ENCODE measurements around the gene TRIM31.
"Not testable (repeated sequence)": the region's sequence is repeated elsewhere in the genome, so short reads cannot be mapped to it uniquely, and the experiment has no call there.

The TRIM31 gene

DNA sequence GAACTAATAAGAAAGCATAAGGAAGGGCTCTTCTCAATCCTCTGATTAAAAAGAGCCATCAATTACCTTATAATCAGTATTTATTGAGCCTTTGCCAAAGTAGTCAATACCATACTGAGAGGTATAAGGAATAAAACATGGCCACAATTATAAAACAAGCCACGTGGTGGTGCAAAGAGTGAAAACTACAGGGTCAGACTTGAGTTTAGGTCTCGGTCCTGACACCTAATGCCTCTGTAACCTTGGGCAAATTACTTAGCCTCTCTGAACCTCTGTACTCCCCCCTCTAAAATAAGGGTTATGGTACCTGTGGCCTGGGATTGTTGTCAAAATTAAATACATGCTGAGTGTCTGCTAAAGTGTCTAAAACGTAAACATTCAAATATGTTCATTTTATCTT lies 36.3 kb upstream of the TRIM31 start:
- no peak for DNase-seq (ENCODE audit: low read depth)

DNA sequence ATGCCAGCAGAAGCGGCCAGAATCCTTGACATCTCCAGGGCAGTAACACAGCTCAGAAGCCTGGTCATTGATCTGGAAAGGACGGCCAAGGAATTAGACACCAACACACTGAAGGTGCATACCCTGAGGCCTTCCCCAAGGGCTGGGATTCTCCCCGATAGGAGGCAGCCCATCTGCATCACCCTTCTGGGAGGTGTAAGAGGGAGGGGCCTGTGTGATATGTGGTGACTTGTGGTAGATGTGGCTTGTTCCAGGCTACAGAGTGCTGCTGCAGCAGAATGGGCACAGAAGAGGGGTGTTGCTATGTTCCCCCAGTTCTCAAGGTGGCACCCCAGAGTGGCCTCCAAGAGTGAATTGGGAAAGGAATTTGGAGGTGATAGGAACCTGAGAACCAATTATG lies 34.2 kb upstream of the TRIM31 start:
- DNase-seq (ENCODE audit: low read depth), result no peak

GRCh38 chr6:30145818-30146217 lies 32.9 kb upstream of the TRIM31 start:
- no peak for DNase-seq (ENCODE audit: low read depth)

DNA sequence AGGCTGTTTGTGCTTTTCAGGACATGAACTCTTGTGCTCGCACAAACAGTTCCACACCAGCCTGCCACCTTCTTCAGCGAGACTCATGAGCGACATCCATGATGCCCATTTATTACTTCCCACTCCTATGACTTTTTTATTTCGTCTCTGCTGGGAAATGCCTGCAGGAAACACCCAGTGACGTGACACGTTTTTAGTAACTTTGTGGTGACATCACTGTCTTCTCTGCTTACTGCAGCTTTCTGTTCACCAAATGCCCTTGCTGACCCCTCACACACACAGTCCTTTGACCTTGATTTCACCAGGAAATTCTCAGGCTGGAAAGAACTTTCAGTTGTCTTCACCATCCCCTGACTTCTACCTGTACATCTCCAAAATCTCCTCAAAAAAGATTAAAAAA lies 31.9 kb upstream of the TRIM31 start:
- DNase-seq (ENCODE audit: low read depth), result no peak

- DNase-seq (ENCODE audit: low read depth), result no peak
These were observed 30.9 kb upstream of the TRIM31 start for GRCh38 chr6:30143780-30144179.

GRCh38 chr6:30142665-30143064 lies 29.8 kb upstream of the TRIM31 start:
- DNase-seq (ENCODE audit: low read depth), result no peak

- not testable (repeated sequence) for DNase-seq (ENCODE audit: low read depth)
These were observed 27.4 kb upstream of the TRIM31 start for GRCh38 chr6:30140240-30140639.

DNA sequence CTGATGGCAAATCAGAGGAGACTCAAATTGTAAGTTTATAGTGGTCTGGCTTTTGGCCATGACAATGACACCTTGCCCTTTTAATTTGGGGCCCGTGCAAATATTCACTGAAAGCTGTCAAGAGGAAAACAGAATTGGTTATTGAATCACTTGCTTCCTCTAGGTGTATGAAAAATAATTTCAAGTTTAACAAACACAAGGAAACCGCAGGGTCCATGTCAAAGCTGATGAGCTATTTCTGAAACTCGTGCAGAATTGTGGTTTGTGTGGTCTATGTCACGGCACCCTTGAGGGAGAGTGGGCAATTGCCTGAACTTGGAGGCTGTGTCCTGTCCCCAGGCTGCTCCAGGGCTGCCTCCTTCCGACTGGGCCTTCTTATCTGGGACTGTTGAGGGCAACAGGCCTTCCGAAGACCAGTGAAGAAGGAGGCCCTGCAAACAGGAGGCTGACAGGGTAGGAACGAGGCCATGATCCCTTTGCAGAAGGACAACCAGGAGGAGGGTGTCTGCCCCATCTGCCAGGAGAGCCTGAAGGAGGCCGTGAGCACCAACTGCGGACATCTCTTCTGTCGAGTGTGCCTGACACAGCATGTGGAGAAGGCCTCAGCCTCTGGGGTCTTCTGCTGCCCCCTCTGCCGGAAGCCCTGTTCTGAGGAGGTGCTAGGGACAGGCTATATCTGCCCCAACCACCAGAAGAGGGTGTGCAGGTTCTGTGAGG lies 23.8 kb upstream of the TRIM31 start:
- no peak for DNase-seq (ENCODE audit: low read depth)

- DNase-seq (ENCODE audit: low read depth), result no peak
These were observed 22.9 kb upstream of the TRIM31 start, which contains the start of gene TRIM40 for GRCh38 chr6:30135757-30136156. TSS of gene TRIM40 (plus strand) at chr6:30136140. CDS start at chr6:30137037, 897 bp downstream.

GRCh38 chr6:30135147-30135546 lies 22.3 kb upstream of the TRIM31 start:
- no peak for DNase-seq (ENCODE audit: low read depth)

- DNase-seq (ENCODE audit: low read depth), result no peak
These were observed 19.1 kb upstream of the TRIM31 start for GRCh38 chr6:30131947-30132497.

DNA sequence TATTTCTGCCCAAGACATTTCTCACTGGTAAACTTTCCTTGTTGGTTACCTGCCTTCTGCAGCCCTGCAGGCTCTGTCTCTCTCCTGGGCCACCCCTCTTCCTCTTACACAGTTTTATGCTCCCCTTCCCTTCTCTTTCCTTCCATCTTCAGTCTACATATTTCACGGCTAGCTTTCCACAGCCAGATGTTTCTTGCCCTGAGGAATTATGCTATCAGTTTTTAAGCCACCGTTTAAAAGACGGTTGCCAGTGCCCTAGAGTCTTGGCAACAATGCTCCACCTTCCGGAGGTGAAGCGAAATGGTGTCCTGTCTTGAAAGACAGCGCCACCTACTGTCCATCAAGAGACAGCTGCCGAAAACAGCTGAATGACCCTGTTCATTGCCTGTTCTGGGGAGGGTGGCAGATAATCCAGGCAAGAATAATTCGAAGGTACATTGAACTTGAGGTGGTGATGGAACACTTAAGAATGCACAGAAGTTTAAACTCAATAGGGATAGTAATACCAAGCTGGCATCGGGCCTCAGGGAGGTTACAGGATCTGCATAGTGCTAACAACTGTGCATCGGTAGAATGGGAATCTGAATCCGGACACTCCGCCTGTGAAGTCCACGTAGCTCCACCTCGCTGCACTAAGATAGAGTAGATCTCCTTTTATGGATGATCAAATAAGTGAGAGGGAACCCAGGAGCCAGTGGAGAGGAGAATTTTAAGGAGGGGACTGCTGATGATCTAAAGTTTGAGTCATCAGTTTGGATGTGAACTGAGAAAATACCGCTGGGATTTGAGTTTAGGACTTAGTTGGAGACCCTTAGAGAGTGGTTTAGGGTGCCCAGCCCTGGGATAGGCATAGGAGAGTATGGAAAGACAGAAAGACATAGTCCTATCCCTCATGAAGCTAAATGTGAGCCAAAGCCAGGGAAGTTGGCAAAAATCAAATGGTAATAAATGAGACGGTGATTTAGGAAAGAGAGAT lies 18.3 kb upstream of the TRIM31 start:
- DNase-seq (ENCODE audit: low read depth), result peak; percentile 40

GRCh38 chr6:30130179-30130679 lies 17.3 kb upstream of the TRIM31 start:
- DNase-seq (ENCODE audit: low read depth), result no peak

DNA sequence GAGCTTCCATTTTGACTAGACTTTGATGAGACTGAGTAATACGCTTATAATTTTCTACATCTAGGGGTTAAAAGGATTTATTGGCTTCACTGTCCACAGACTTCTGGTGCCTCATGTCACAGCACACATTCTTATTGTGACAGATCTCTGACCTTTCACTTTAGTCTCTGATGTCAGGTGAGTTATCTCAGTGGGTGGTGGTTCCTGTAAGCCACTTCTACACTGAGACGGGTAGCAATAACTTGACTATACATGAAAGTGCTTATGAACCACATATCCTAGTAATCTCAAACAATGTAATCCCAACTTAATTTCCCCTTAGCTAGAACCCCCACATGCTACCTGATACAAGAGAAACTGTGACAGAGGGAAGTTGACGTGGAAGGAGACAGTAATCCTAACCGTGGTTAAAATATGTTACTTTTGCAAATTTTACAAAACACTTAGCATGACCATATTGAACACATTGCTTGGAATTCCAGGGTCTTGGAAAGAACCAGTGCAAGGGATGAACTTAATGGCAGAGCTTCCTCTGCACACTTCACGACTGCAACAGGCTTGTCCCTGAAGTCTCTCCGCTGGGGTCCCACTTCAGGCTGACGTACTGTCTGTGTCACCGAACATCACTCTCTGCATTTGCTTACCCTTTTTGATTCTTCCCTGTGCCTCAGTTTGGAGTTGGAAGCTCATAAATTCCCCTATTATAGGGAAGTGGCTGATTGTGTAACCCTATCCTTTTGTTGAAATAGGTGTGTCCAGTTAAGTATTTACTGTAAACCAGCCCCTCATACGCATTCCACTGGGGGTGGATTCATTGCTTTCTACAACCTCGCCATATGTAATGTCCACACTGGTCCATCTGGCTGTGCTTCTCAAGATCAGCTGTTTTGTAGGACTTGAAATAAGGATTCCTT lies 16.6 kb upstream of the TRIM31 start:
- DNase-seq (ENCODE audit: low read depth), result no peak

DNA sequence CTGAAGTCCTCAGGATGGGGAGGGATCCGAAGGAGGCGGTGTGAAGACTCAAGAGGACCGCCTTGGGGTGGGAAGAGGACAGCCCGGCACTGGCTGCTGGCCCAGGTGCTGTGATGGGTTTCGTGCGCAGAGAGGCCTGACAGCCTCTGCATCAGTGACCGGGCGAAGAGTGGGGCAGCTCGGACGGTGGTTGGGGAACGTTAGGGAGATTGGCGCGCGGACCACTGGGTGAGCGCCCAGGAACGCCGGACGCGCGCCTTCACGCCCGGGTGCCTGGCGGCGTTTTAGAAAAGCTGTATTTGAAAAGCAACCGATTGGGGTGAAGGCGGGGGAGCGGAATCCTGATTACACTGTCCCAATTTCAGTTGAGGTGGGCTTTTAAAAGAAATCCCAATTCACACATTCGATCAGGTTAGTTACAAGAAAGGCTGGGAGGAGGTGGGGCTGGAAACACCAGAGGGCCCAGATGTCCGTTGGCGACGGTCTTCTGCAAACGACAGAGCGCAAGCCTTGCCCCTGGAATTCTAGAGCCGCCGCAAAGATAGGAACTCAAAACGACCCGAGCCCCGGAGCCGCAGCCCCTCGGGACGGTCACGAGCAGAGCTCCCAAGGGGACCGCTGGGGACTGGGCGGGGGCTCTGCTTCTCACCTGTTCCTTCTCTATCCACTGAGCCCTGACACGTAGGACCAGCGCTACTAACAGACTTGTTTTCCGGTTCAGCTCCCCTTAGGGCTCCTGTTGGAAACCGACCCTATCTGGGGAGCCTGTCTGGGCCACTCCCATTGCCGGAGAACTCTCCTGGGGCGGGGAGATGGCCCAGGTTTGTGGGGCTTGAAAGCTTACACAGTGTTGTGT lies 14.6 kb upstream of the TRIM31 start:
- DNase-seq (ENCODE audit: low read depth), result no peak

- no peak for DNase-seq (ENCODE audit: low read depth)
These were observed 9.6 kb upstream of the TRIM31 start for GRCh38 chr6:30122515-30122914.

GRCh38 chr6:30121446-30122366 lies 8.8 kb upstream of the TRIM31 start:
- DNase-seq (ENCODE audit: low read depth), result no peak

DNA sequence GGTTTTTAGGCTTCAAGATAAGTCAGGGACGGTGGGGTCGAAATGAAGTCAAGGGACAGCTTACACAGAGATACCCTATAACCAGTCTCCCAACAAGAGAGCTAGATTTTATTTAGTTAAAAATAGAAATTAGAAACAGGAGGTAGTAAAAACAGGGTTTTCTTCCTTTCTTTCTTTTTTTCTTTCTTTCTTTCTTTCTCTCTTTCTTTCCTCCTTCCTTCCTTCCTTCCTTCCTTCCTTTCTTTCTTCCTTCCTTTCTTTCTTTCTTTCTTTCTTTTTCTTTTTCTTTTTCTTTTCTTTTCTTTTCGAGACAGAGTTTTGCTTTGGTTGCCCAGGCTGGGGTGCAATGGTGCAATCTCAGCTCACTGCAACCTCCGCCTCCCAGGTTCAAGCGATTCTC lies 5.8 kb upstream of the TRIM31 start:
- DNase-seq (ENCODE audit: low read depth), result not testable (repeated sequence)

- DNase-seq (ENCODE audit: low read depth), result no peak
These were observed 3.8 kb upstream of the TRIM31 start for GRCh38 chr6:30116724-30117123.

Measured in activated T-helper 9 cell treated with anti-CD3 and anti-CD28 coated beads, Interleukin-2, amount 50 U/mL, for 16 hours (primary cell).